ENCODE results near the gene IGF2BP2. TPM values are rescaled to one million over a fixed set of nuclear protein-coding genes. Genes with fewer than 3 reads are reported as not detected.

The IGF2BP2 gene
- total RNA-seq, 1 donor from 2014 or later = 17.4 TPM

- Histone ChIP-seq H3K4me3 (no peak overlapping the region), H3K36me3 (peaks cover 16% of the 10 kb centered on the region), H3K27ac (no peak overlapping the region), H3K27me3 (no peaks in the 10 kb centered on the region), H3K4me1 (peaks cover 20% of the 10 kb centered on the region), H3K9me3 (no peaks in the 10 kb centered on the region)
- TF ChIP-seq CTCF (IDR thresholded peaks at IDR 0.05) = no peak
- intact Hi-C loops (cut with DNase I) = no loop called here
- no peak for DNase-seq
- no peak for ATAC-seq
Observed at GRCh38 chr3:185632996-185633395, 191.8 kb downstream of the IGF2BP2 start.

- peaks cover 30% of the 10 kb centered on the region for H3K36me3 ChIP-seq
- intact Hi-C loops (cut with DNase I) = no loop called here
- no peak for TF ChIP-seq CTCF (IDR thresholded peaks at IDR 0.05)
- ATAC-seq (no peak), DNase-seq (no peak)
- no peak overlapping the region for H3K4me3 ChIP-seq
- no peaks in the 10 kb centered on the region for H3K9me3 ChIP-seq
- no peaks in the 10 kb centered on the region for H3K27me3 ChIP-seq
- peaks cover 20% of the 10 kb centered on the region for H3K4me1 ChIP-seq
- H3K27ac ChIP-seq = no peak overlapping the region
Observed at GRCh38 chr3:185631508-185632206, 193.2 kb downstream of the IGF2BP2 start.

- intact Hi-C loops (cut with DNase I) = no loop called here
- Histone ChIP-seq H3K27ac (peak overlapping the region; percentile 78), H3K36me3 (peaks cover 35% of the 10 kb centered on the region), H3K9me3 (no peaks in the 10 kb centered on the region), H3K4me3 (no peak overlapping the region), H3K27me3 (no peaks in the 10 kb centered on the region), H3K4me1 (peaks cover 20% of the 10 kb centered on the region)
- ATAC-seq (no peak), DNase-seq (no peak)
- TF ChIP-seq CTCF (IDR thresholded peaks at IDR 0.05) = no peak
Observed at GRCh38 chr3:185631108-185631507, 193.7 kb downstream of the IGF2BP2 start.

GRCh38 chr3:185630182-185630622, 194.6 kb downstream of the IGF2BP2 start:
- no peak for TF ChIP-seq CTCF (IDR thresholded peaks at IDR 0.05)
- peaks cover 20% of the 10 kb centered on the region for H3K4me1 ChIP-seq
- DNase-seq = no peak
- H3K27ac ChIP-seq = peak overlapping the region; percentile 78
- peaks cover 44% of the 10 kb centered on the region for H3K36me3 ChIP-seq
- peak; percentile 88 for ATAC-seq
- H3K4me3 ChIP-seq = no peak overlapping the region
- H3K9me3 ChIP-seq = no peaks in the 10 kb centered on the region
- H3K27me3 ChIP-seq = no peaks in the 10 kb centered on the region
- intact Hi-C loops (cut with DNase I) = no loop called here

GRCh38 chr3:185629554-185630181, 195.2 kb downstream of the IGF2BP2 start:
- Histone ChIP-seq H3K27me3 (no peaks in the 10 kb centered on the region), H3K9me3 (no peaks in the 10 kb centered on the region), H3K4me3 (no peak overlapping the region), H3K36me3 (peaks cover 50% of the 10 kb centered on the region), H3K27ac (peak overlapping the region; percentile 78), H3K4me1 (peaks cover 20% of the 10 kb centered on the region)
- TF ChIP-seq CTCF (IDR thresholded peaks at IDR 0.05) = no peak
- intact Hi-C loops (cut with DNase I) = no loop called here
- ATAC-seq = peak; percentile 39
- DNase-seq = no peak
